Lower leg skin (tissue), 4 donors: ENCODE measurements around the gene PICALM. TPM values are rescaled to one million over a fixed set of nuclear protein-coding genes. Genes with fewer than 3 reads are reported as not detected.
"Not testable (repeated sequence)": the region's sequence is repeated elsewhere in the genome, so short reads cannot be mapped to it uniquely, and the experiment has no call there.

Experiments used
- DNase-seq, 2 donors: peaks; one replicate each; pipeline ENCODE4 v3.0.0-alpha.2; 2019; ENCODE audit warnings: low spot score in 2 of 2
- H3K4me3 ChIP-seq: fragments of 200-600 bp; sonication (generic); 2 replicates; pipeline ENCODE4 v1.5.1; 2017; ENCODE audit warnings: mild to moderate bottlenecking, low read depth; ENCODE audit not compliant: poor library complexity, severe bottlenecking
- POLR2A ChIP-seq, 2 donors: fragments of 450-650 bp; IDR thresholded peaks; one replicate each; pipeline ENCODE4 v1.6.1; 2016 to 2017; ENCODE audit warnings: antibody characterized with exemption in 2 of 2, mild to moderate bottlenecking in 1 of 2, moderate library complexity in 1 of 2
- WGBS, 2 donors: methylation state at CpG; one replicate each; pipeline ENCODE4 v1.1.5; 2018; 5-methylcytosine and 5-hydroxymethylcytosine counted together
- intact Hi-C: fragments of 100-400 bp; cut with DNase I; formaldehyde crosslinking; loops from one replicate; pipeline ENCODE4 v1.15.0; 2023; ENCODE audit warnings: low total_unique reads
- total RNA-seq, 4 donors: library from RNA; depleted of rRNA; stranded (reverse); fragments of >200 nt; gene quantifications; one replicate each; pipeline ENCODE4 v1.1.0, GENCODE V29; 2016
- TF ChIP-seq, protein P1 (sequence below), 3 donors: fragments of 450-650 bp; IDR thresholded peaks; one replicate each; pipeline ENCODE4 v1.5.1; 2016; ENCODE audit warnings: antibody characterized with exemption in 3 of 3, mild to moderate bottlenecking in 3 of 3, moderate library complexity in 2 of 3

The PICALM gene
- total RNA-seq, 4 donors from 2014 or later = 158 to 198 (median 178) TPM

DNA sequence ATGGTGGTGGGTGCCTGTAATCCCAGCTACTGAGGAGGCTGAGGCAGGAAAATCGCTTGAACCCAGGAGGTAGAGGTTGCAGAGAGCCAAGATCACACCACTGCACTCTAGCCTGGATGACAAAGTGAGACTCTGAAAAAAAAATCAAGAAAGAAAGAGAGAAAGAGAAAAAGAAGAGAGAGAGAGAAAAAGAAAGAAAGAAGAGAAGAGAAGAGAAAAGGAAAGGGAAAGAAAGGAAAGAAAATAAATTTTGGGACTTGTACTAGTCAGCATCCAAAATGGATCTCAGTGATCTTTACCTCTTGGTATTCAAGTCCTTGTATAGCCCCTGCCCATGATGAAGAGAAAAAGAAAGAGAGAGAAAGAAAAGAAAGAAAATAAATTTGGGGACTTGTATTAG is 22.2 kb upstream of the PICALM start:
- DNase-seq = no peak
- no peak overlapping the region for H3K4me3 ChIP-seq
- intact Hi-C loops = no loop called here
- TF ChIP-seq, protein P1, sequence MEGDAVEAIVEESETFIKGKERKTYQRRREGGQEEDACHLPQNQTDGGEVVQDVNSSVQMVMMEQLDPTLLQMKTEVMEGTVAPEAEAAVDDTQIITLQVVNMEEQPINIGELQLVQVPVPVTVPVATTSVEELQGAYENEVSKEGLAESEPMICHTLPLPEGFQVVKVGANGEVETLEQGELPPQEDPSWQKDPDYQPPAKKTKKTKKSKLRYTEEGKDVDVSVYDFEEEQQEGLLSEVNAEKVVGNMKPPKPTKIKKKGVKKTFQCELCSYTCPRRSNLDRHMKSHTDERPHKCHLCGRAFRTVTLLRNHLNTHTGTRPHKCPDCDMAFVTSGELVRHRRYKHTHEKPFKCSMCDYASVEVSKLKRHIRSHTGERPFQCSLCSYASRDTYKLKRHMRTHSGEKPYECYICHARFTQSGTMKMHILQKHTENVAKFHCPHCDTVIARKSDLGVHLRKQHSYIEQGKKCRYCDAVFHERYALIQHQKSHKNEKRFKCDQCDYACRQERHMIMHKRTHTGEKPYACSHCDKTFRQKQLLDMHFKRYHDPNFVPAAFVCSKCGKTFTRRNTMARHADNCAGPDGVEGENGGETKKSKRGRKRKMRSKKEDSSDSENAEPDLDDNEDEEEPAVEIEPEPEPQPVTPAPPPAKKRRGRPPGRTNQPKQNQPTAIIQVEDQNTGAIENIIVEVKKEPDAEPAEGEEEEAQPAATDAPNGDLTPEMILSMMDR (IDR thresholded peaks at IDR 0.05) = no peak
- TF ChIP-seq POLR2A (IDR thresholded peaks at IDR 0.05) = no peak
- WGBS, 2 donors = 82 to 89% methylated on average over 1 of the region's 1 CpG

GRCh38 chr11:86089659-86090058 is 20.8 kb upstream of the PICALM start:
- no peak overlapping the region for H3K4me3 ChIP-seq
- WGBS, 2 donors = 25 to 52% methylated on average over 1 of the region's 1 CpG
- intact Hi-C loops = no loop called here
- DNase-seq = no peak
- no peak for TF ChIP-seq POLR2A (IDR thresholded peaks at IDR 0.05)

- WGBS, 2 donors = 98 to 100% methylated on average over 2 of the region's 2 CpGs
- DNase-seq, H3K4me3 ChIP-seq, intact Hi-C loops: not testable (repeated sequence)
Measured at GRCh38 chr11:86087688-86088087, 18.8 kb upstream of the PICALM start.

DNA sequence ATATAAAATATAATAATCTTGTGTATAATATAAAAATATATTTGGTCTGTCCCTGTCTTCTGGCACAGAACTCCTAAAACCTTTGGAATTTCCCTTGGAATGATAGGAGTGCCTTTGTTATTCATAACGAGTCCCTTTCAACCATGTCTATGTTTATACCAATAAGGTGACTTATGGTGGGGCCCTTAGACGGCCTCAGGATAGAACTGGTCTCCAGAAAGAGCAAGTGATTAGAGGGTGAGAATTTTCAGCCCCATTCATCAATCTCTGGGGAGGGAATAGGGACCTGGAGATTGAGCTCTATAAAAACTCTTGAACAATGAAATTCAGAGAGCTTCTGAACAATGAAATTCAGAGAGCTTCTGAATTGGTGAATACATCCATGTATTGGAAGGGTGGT is 18.4 kb upstream of the PICALM start:
- 59 to 62% methylated on average over 2 of the region's 2 CpGs for WGBS, 2 donors
- TF ChIP-seq POLR2A (IDR thresholded peaks at IDR 0.05) = no peak
- TF ChIP-seq, protein P1 (IDR thresholded peaks at IDR 0.05) = no peak
- intact Hi-C loops = no loop called here

GRCh38 chr11:86081455-86081854 is 12.6 kb upstream of the PICALM start:
- DNase-seq = no peak
- intact Hi-C loops = no loop called here
- no peak overlapping the region for H3K4me3 ChIP-seq
- 88 to 89% methylated on average over 3 of the region's 3 CpGs for WGBS, 2 donors
- no peak for TF ChIP-seq POLR2A (IDR thresholded peaks at IDR 0.05)
- TF ChIP-seq, protein P1 (IDR thresholded peaks at IDR 0.05) = no peak

More for the DNA sequence above, 18.4 kb upstream of the PICALM start:
- H3K4me3 ChIP-seq = no peak overlapping the region
- no peak for DNase-seq

DNA sequence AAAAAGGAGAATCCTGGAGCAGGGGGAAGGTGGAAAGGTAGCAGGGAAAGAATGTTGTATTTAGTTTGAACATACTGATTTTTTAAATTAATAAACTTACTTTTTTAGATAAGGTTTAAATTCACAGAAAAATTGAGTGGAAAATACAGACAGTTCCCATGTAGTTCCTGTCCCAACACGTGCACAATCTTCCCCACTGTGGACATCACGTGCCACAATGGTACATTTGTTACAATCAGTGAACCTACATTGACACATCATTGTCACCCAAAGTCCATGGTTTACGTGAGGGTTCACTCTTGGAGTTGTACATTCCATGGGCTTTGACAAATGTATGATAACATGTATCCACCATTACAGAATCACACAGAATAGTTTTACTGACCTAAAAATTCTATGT is 10.5 kb upstream of the PICALM start:
- WGBS, 2 donors = 86 to 87% methylated on average over 3 of the region's 3 CpGs
- H3K4me3 ChIP-seq = no peak overlapping the region
- TF ChIP-seq, protein P1 (IDR thresholded peaks at IDR 0.05) = no peak
- no peak for TF ChIP-seq POLR2A (IDR thresholded peaks at IDR 0.05)
- DNase-seq = no peak
- intact Hi-C loops = no loop called here

DNA sequence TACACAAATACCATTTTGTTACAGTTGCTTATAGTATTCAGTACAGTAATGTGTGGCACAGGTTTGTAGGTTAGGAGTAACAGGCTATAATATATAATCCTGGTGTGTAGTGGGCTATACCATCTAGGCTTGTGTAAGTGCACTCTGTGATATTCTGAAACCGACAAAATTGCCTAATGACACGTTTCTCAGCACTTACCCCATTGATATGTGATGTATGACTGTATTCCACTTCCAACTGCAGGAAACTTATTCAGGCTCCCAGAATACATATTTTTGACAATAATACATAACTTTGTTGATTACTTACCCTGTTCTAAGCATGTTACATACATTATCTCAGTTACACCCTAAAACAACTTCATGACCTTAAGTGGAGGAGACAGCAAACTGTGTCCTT is 5.1 kb upstream of the PICALM start:
- WGBS, 2 donors = 88 to 95% methylated on average over 2 of the region's 2 CpGs
- no peak overlapping the region for H3K4me3 ChIP-seq
- intact Hi-C loops = no loop called here
- TF ChIP-seq, protein P1 (IDR thresholded peaks at IDR 0.05) = no peak
- no peak for TF ChIP-seq POLR2A (IDR thresholded peaks at IDR 0.05)
- DNase-seq = no peak
